HTR-8/SVneo (cell line): ENCODE results near the gene EEIG1.

Experiments
- DNase-seq: peaks from one replicate; pipeline ENCODE4 v3.0.0; 2011; ENCODE audit warnings: low spot score, mixed read lengths; ENCODE audit not compliant: insufficient read length
- FAIRE-seq: peaks from 2 replicates; lab custom pipeline; 2011; peaks lifted over from hg19 to GRCh38; lab: Jason Lieb, UNC

EEIG1 gene

GRCh38 chr9:127961613-127962155 is 19.1 kb downstream of the EEIG1 start:
- DNase-seq (no peak), FAIRE-seq (no peak)

GRCh38 chr9:127961155-127961490 is 19.7 kb downstream of the EEIG1 start:
- DNase-seq, result no peak
- no peak for FAIRE-seq

DNA sequence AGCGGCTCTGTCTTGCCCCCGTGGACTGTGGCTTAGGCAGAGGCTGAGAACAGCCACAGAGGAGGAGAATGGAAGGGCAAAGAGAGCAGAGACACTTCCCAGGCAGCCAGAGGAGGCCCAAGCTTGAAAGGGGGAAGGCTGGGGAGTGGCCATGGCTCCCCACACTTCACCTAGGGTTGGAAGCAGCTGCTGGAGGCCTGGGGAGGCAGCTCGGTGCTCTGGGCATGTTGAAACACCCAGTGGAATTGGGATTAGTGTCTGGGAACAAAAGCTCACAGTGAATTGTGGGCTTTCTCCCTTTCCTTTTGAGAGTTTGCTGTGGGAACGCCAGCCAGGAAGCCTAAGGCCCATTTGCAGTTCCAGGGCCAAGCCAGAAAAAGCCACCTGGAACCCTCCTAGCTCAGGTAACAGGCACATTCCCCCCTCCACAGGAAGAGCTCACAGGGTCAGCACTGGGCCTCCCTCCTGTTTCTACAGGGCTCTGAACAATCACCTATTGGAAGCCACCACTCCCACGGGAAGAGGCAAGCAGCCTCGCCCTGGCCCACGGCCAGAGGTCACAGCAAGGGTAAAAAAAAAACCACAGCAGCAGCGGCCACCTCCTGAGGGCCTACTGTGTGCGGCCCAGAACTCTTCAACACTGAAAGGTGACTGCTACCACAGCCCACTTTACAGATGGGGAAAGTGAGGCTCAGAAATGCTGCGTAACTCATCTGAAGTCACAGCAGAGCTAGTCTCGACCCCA is 20.2 kb downstream of the EEIG1 start:
- FAIRE-seq, result no peak

DNA sequence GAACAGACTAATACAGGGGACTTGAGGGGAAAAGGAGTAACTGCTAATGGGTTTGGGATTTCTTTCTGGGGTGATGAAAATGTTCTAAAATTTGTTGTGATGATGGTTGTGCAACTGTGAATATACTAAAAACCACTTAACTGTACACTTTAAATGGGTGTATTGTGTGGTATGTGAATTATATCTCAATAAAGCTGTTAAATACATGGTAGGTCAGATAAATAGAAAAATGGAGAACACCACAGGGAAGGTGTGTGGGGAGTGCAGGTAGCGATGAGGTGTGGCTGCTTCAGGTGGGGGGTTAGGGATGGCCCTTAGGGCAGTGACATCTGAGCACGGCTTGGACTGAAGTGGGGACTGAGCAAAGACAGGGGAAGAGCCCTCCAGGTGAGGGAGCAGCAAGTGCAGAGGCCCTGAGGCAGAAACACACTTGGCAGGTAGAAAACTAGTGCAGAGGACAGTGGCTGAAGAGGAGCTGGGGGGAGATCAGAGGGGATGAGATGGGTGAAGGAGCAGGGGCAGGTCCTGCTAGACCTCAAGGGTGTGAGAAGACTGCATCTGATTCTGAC is 20.9 kb downstream of the EEIG1 start:
- DNase-seq (no peak), FAIRE-seq (no peak)

More for the DNA sequence above, 20.2 kb downstream of the EEIG1 start:
- no peak for DNase-seq

GRCh38 chr9:127959398-127959797 is 21.4 kb downstream of the EEIG1 start:
- FAIRE-seq (no peak), DNase-seq (no peak)

- FAIRE-seq (no peak), DNase-seq (no peak)
Observed at GRCh38 chr9:127958728-127959127, 22.1 kb downstream of the EEIG1 start.

DNA sequence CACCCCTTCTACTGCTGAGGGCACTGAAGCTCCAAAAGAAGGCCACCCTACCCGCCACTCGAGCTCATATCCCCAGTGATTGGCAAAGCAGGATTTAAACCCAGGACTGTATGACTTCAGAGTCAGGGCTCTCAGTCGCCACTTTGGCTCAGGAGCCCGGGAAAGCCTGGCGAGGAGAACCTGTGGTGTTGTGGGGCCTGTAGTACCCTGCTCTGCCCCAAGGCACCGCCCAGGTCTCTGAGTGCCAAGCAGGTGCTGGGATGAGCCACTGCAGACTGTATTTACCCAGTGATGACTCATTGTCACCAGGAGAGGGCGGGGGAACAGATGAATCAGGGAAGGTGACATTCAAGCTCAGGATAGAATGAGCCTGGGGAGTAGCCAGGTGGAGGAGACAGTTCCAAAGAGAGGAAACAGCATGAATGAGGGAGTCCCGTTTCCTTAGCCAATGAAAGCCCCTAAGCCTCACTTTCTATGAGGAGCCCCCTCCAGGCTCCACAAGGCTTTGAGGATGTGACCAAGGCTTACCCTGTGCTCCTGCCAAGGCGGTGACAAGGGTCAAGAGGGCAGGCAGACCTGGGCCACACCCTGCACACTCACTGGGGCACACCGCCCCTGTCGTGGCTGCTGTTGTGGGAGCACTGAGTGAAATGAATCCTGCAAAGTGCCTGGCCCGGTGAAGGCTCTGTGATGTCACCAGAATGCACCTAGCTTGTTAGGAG is 25.3 kb downstream of the EEIG1 start:
- no peak for FAIRE-seq
- no peak for DNase-seq

GRCh38 chr9:127954831-127955293 is 25.9 kb downstream of the EEIG1 start:
- DNase-seq (no peak), FAIRE-seq (no peak)

GRCh38 chr9:127953768-127954505 is 26.9 kb downstream of the EEIG1 start:
- DNase-seq (no peak), FAIRE-seq (no peak)

DNA sequence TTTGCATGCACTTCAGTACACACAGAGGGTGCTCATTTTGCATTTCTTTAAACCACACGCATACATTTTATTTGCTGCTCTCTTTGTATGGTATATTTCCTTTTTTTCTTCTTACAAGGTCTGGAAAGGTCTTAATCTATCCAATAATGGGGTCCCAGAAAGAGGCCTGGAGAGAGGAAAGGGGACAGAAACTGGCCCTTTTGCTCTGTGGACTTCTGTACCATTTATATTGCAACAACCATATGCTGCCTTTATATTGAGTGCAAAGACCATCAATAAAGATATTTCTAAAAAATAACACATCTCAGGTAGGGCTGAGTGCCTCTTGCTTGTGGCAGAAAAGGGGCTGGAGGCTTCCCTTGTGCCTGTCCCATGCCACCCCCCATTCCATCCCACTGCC is 27.6 kb downstream of the EEIG1 start:
- DNase-seq (no peak), FAIRE-seq (no peak)

GRCh38 chr9:127950513-127951289 is 30.1 kb downstream of the EEIG1 start:
- no peak for FAIRE-seq
- DNase-seq, result no peak

DNA sequence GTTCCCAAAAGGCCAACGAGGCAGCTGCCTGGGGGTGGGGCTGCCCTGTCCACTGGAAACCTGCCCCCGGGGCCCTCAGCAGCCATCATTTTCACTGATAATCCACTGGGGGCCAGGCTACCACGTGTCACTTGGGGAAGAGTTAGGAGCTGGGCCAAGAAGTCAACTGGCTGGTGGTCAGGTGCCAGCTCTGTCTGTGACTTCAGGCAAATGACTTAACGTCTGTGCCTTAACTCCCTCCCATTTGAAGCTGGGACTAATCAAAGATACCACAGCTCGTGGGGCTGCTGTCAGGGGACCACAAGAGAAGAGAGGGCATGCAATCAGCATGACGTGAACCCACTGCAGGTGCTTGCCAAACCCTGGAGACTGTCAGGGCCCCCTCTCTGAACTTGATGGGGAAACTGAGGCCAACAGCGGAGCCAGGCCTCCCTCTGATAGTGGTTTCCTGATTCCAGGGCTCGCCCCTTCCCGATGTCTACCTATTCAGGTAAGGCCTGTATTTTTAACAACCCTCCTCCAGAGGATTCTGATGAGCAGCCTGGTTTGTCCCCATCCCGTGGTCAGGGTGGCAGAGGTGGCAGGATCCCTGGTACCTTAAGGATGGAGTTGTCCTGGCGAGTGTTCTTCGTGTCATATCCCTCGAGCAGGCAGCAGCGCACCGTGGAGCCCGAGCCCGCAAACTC is 30.8 kb downstream of the EEIG1 start:
- DNase-seq (no peak), FAIRE-seq (no peak)

DNA sequence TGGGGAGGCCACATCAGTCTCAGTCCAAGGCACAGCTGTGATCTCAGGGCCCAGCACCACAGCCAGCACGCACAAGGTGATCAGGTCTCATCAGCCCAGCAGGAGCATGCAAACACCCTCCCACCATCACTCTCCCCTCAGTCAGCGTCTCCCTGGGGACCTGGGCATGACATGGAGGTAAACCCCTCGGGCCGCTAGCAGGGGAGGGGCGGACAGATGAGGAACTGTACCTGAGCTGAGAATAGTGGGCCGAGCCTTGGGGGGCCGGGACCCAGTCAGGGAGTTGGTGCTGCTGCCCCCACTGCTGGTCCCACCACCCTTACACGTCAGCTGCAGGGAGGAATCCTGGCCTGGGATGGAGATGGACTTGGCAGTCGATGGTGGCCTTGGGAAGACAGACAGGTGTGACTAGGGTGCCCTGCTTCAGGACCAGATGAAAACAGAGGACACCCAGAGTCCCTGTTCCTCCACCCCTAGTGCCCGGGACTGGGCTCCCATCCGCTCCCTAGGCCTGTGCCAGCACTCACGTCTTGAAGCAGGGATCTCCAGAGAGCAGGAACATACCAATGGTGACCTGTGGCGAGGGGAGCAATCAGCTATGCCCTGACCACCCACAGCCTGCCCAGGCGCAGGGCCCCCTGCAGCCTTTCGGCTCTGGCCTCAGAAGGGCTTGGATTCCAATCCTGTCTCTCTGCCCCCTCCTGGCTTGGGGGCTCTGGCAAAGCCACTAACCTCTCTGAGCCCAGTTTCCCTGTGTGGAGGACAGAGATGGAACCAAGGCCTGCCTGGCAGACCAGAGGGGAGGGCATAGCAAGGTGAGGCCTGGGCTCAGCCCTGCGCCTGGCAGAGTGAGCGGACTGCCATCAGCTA is 32.7 kb downstream of the EEIG1 start:
- DNase-seq (no peak), FAIRE-seq (no peak)

DNA sequence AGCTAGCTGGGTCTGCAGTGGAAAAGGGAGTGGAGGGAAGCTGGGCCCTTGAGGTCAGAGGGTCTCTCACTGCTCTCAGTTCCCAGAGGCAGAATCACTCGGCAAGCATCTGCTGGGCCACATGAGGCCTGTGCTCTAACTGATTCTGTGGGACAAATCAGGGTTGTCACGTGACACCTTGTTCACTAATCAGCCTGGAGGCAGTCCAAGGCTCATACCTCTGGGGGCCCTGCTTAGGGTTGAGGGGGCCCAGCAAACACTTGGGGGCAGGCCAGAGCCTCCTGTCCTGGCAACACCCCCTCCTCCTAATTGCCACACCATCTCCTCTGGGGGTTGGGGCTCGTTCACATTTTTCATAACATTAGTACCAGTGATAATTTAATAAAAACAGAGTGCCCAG is 34.1 kb downstream of the EEIG1 start:
- no peak for FAIRE-seq

GRCh38 chr9:127945942-127946341 is 34.8 kb downstream of the EEIG1 start:
- FAIRE-seq, result no peak

More for the DNA sequence above, 34.1 kb downstream of the EEIG1 start:
- no peak for DNase-seq

GRCh38 chr9:127945338-127945737 is 35.5 kb downstream of the EEIG1 start:
- DNase-seq (no peak), FAIRE-seq (no peak)

More at GRCh38 chr9:127945942-127946341, 34.8 kb downstream of the EEIG1 start:
- DNase-seq, result no peak

GRCh38 chr9:127944586-127945218 is 36.1 kb downstream of the EEIG1 start:
- DNase-seq (no peak), FAIRE-seq (no peak)

DNA sequence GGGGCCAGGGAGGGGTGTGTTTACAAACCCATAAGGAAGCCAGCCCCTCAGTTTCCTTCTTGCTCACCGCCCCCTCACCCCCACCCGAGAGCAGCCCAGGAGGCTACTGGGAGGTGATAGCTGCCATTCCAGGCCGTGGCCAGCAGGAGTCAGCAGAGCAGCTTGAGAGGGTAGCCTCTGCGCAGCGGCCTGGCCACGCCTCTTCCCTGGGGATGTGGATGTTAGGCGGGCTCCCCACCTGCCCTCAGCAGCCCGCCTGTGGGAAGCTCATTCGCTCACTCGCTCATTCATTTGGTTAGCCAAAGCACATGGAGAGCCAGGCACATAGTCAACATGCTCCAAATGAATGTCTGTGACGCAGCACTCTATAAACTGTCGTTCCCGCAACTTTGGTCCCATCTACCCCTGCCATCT is 37.1 kb downstream of the EEIG1 start:
- FAIRE-seq (no peak), DNase-seq (peak; percentile 70)
